Caco-2 (cell line): ENCODE measurements around the gene MYL6. TPM values are rescaled to one million over a fixed set of nuclear protein-coding genes. Genes with fewer than 3 reads are reported as not detected.

Experiments
- BruUV-seq: library from RNA; stranded (reverse); fragments of 400-500 nt; replicated peaks from 2 replicates; lab custom pipeline; 2021; lab: Mats Ljungman, UMichigan
- CTCF ChIA-PET: fragments of 300-600 bp; sonication (Branson Sonifier 250); formaldehyde crosslinking; loops from one replicate; lab custom pipeline; 2022; ENCODE audit warnings: antibody characterized with exemption; lab: Charles Lee
- POLR2A ChIA-PET: fragments of 300-600 bp; sonication (Branson Sonifier 250); formaldehyde crosslinking; loops from one replicate; lab custom pipeline; 2022; ENCODE audit warnings: antibody characterized with exemption; lab: Charles Lee
- DNase-seq, 2 experiments: peaks; one replicate each; pipeline versions ENCODE4 v3.0.0 to v3.0.0-alpha.2; 2020 to 2022
- H3K27me3 ChIP-seq: replicated peaks from 2 replicates; pipeline ENCODE4 v1.6.0; 2011; ENCODE audit warnings: low read length; ENCODE audit not compliant: control insufficient read depth, insufficient read depth
- H3K36me3 ChIP-seq: 2 replicates; pipeline ENCODE4 v1.5.1; 2011; ENCODE audit warnings: low read length; ENCODE audit not compliant: control insufficient read depth, insufficient read depth
- H3K4me1 ChIP-seq: fragments of 250-450 bp; sonication (Bioruptor Pico); 2 replicates; pipeline ENCODE4 v1.5.1; 2020; ENCODE audit warnings: mild to moderate bottlenecking
- H3K4me3 ChIP-seq: 2 replicates; pipeline ENCODE4 v1.5.1; 2011; ENCODE audit warnings: low read depth, mild to moderate bottlenecking, control low read depth, low read length
- H3K9me3 ChIP-seq: fragments of 250-450 bp; sonication (Bioruptor Pico); 2 replicates; pipeline ENCODE4 v1.5.1; 2020; ENCODE audit warnings: mild to moderate bottlenecking, moderate library complexity
- H3K27ac Mint-ChIP-seq: one replicate; pipeline ENCODE4 v1.8.0; 2022; ENCODE audit warnings: mixed read lengths; ENCODE audit not compliant: unreplicated experiment
- H3K27me3 Mint-ChIP-seq: one replicate; pipeline ENCODE4 v1.8.0; 2022; ENCODE audit warnings: mixed read lengths; ENCODE audit not compliant: insufficient read depth, unreplicated experiment
- H3K36me3 Mint-ChIP-seq: one replicate; pipeline ENCODE4 v1.8.0; 2022; ENCODE audit warnings: mild to moderate bottlenecking, mixed read lengths; ENCODE audit not compliant: insufficient read depth, unreplicated experiment
- H3K4me1 Mint-ChIP-seq: one replicate; pipeline ENCODE4 v1.8.0; 2022; ENCODE audit warnings: low read depth, mixed read lengths; ENCODE audit not compliant: unreplicated experiment
- H3K4me3 Mint-ChIP-seq: one replicate; pipeline ENCODE4 v1.8.0; 2022; ENCODE audit warnings: mild to moderate bottlenecking, moderate library complexity, mixed read lengths; ENCODE audit not compliant: unreplicated experiment
- H3K9me3 Mint-ChIP-seq: one replicate; pipeline ENCODE4 v1.8.0; 2022; ENCODE audit warnings: mixed read lengths; ENCODE audit not compliant: unreplicated experiment
- CTCF ChIP-seq, 2 experiments: fragments of 200-600 bp in 1 of 2; IDR thresholded peaks; 1 replicate in 1 of 2; 2 replicates in 1 of 2; pipeline versions ENCODE4 v1.5.1 to v1.8.0; 2011 to 2022; ENCODE audit warnings: antibody characterized with exemption in 1 of 2, control low read depth in 1 of 2, inconsistent platforms in 1 of 2, low read depth in 1 of 2, low read length in 1 of 2, mild to moderate bottlenecking in 1 of 2, moderate library complexity in 1 of 2; ENCODE audit not compliant: insufficient read depth in 1 of 2, severe bottlenecking in 1 of 2, unreplicated experiment in 1 of 2
- intact Hi-C: fragments of 100-400 bp; cut with micrococcal nuclease; formaldehyde crosslinking; loops from one replicate; pipeline ENCODE4 v1.10.0; 2022; ENCODE audit not compliant: unreplicated experiment
- total RNA-seq: library from RNA; stranded (reverse); gene quantifications from 2 replicates; pipeline ENCODE4 v1.2.3, GENCODE V29; 2022

MYL6 gene
- total RNA-seq, 1 experiment from 2014 or later, result 960 TPM

GRCh38 chr12:56165369-56165768, 7.2 kb downstream of the MYL6 start:
- Mint-ChIP-seq H3K27ac (no peak overlapping the region), H3K36me3 (peaks cover 96% of the 10 kb centered on the region), H3K27me3 (no peaks in the 10 kb centered on the region), H3K4me3 (no peak overlapping the region), H3K9me3 (no peaks in the 10 kb centered on the region), H3K4me1 (peaks cover 20% of the 10 kb centered on the region)
- H3K4me1 ChIP-seq, result peaks cover 4% of the 10 kb centered on the region; the same call in 1 of the 2 replicates
- H3K36me3 ChIP-seq, result peaks cover 5% of the 10 kb centered on the region; the same call in 1 of the 2 replicates
- TF ChIP-seq CTCF (IDR thresholded peaks at IDR 0.05; ENCODE audit: insufficient read depth in 1 of 2, low read depth in 1 of 2, low read length in 1 of 2, severe bottlenecking in 1 of 2, unreplicated experiment in 1 of 2), result no peak
- CTCF ChIA-PET, result no interaction called here
- no peak overlapping the region for H3K4me3 ChIP-seq
- H3K9me3 ChIP-seq, result no peaks in the 10 kb centered on the region
- H3K27me3 ChIP-seq, result no peaks in the 10 kb centered on the region
- BruUV-seq, result no TSS peak
- POLR2A ChIA-PET, result interaction anchor here (0.6 kb wide), 1 partner anchor 151 kb away, joined by 3 read pairs; no protein-coding TSS in a partner anchor
- intact Hi-C loops, result no loop called here
- DNase-seq, result no peak

GRCh38 chr12:56169229-56169759, 11.1 kb downstream of the MYL6 start:
- no peaks in the 10 kb centered on the region for H3K27me3 ChIP-seq
- BruUV-seq, result no TSS peak
- ChIA-PET POLR2A (no interaction called here), CTCF (interaction anchor here (0.9 kb wide), 1 partner anchor 41 kb away, joined by 8 read pairs; the partner anchor contains the start of gene ESYT1)
- Mint-ChIP-seq H3K36me3 (peaks cover 91% of the 10 kb centered on the region), H3K9me3 (no peaks in the 10 kb centered on the region), H3K4me1 (peaks cover 7% of the 10 kb centered on the region), H3K27me3 (no peaks in the 10 kb centered on the region), H3K27ac (no peak overlapping the region), H3K4me3 (no peak overlapping the region)
- H3K4me3 ChIP-seq, result no peak overlapping the region
- DNase-seq, result no peak
- peaks cover 10% of the 10 kb centered on the region for H3K36me3 ChIP-seq
- intact Hi-C loops, result no loop called here
- TF ChIP-seq CTCF (IDR thresholded peaks at IDR 0.05; ENCODE audit: insufficient read depth in 1 of 2, low read depth in 1 of 2, low read length in 1 of 2, severe bottlenecking in 1 of 2, unreplicated experiment in 1 of 2), result no peak
- no peaks in the 10 kb centered on the region for H3K9me3 ChIP-seq
- no peaks in the 10 kb centered on the region for H3K4me1 ChIP-seq

- peaks cover 7% of the 10 kb centered on the region for H3K36me3 ChIP-seq
- no peaks in the 10 kb centered on the region for H3K9me3 ChIP-seq
- Mint-ChIP-seq H3K27me3 (no peaks in the 10 kb centered on the region), H3K4me3 (no peak overlapping the region), H3K36me3 (peaks cover 89% of the 10 kb centered on the region), H3K27ac (no peak overlapping the region), H3K4me1 (peaks cover under 1% of the 10 kb centered on the region), H3K9me3 (no peaks in the 10 kb centered on the region)
- POLR2A ChIA-PET, result interaction anchor here (0.6 kb wide), 1 partner anchor 73 kb away, joined by 4 read pairs; no protein-coding TSS in a partner anchor
- H3K27me3 ChIP-seq, result no peaks in the 10 kb centered on the region
- CTCF ChIA-PET, result no interaction called here
- H3K4me1 ChIP-seq, result no peaks in the 10 kb centered on the region
- TF ChIP-seq CTCF (IDR thresholded peaks at IDR 0.05; ENCODE audit: insufficient read depth in 1 of 2, low read depth in 1 of 2, low read length in 1 of 2, severe bottlenecking in 1 of 2, unreplicated experiment in 1 of 2), result no peak
- intact Hi-C loops, result no loop called here
- no peak for DNase-seq
- no TSS peak for BruUV-seq
- H3K4me3 ChIP-seq, result no peak overlapping the region
Measured at GRCh38 chr12:56172839-56173238, 14.7 kb downstream of the MYL6 start.
